ENCODE measurements around the gene GABARAPL2.
"Not testable (repeated sequence)": the region's sequence is repeated elsewhere in the genome, so short reads cannot be mapped to it uniquely, and the experiment has no call there.

The GABARAPL2 gene

DNA sequence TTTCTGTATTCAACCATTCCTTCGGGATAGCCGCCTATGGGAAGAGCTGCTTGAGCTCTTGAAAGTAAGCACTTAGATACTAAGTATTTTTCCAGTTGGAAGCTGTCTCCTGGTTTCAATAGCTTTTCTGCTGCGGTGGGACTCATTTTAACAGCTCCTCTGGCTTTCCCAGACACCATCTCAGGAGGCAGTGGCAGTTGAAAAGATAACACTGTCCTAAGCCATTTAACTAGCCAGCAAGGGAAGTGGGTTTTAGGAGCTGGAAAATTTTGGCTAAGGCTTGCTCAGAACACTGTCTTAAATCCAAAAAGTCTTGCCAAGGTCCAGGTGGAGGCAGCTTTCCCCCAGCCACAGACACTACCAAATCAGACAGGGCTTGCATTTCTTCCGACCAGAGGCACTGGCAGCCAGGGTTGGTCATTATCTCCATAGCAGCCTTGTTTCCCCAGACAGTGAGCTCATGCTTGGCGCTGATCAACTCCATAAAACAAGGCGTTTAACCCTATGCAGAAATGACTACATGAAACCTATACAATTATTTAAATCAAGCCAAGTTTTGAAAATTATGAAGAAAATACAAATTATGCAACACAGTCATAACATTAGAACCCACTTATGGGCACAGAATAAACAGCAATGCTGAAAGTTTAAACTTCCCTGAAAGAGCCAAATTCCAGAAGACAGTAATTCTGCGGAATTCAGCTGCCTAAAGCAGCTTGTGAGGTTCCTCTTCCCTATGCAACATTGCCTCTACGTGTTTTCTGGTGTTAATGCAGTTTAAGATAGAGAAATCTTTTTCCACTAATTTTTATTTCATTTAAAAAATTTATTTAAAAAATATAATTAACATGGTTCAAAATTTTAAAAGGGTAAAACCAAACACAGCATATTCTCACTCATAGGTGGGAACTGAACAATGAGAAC lies 25.0 kb downstream of the GABARAPL2 start:
- no peak overlapping the region for H3K4me3 ChIP-seq (ENCODE audit: low read depth, low read length)

DNA sequence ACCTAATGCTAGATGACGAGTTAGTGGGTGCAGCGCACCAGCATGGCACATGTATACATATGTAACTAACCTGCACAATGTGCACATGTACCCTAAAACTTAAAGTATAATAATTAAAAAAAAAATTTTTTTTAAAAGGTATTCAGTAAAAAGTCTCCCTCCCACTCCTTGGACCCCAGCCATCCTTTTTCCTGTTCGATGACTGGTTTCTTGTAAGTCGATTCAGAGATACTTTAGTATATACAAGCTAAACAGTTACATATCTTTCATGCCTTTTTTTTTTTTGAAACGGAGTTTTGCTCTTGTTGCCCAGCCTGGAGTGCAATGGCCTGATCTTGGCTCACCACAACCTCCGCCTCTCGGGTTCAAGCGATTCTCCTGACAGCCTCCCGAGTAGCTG lies 25.7 kb downstream of the GABARAPL2 start:
- not testable (repeated sequence) for H3K4me3 ChIP-seq (ENCODE audit: low read depth, low read length)

DNA sequence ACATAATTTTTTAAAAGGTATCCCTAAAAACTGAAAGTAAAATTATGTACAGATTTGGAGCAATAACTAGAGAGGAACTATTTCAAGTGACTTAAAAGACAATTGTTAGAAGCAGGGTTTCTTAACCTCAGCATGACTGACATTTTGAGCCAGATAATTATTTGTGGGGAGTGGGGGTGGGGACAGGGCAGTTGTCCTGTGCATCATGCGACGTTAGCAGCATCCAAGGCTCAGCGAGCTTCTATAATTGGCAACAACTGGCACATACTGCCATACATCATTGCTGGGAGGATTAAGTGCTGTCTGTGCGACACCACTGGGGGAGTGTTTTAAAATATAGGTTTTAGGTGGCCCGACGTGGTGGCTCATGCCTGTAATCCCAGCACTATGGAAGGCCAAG lies 27.1 kb downstream of the GABARAPL2 start:
- H3K4me3 ChIP-seq (ENCODE audit: low read depth, low read length), result no peak overlapping the region

- H3K4me3 ChIP-seq (ENCODE audit: low read depth, low read length), result no peak overlapping the region
Observed at GRCh38 chr16:75593825-75594820, 27.9 kb downstream of the GABARAPL2 start.

GRCh38 chr16:75599452-75600277 lies 33.5 kb downstream of the GABARAPL2 start:
- no peak overlapping the region for H3K4me3 ChIP-seq (ENCODE audit: low read depth, low read length)

DNA sequence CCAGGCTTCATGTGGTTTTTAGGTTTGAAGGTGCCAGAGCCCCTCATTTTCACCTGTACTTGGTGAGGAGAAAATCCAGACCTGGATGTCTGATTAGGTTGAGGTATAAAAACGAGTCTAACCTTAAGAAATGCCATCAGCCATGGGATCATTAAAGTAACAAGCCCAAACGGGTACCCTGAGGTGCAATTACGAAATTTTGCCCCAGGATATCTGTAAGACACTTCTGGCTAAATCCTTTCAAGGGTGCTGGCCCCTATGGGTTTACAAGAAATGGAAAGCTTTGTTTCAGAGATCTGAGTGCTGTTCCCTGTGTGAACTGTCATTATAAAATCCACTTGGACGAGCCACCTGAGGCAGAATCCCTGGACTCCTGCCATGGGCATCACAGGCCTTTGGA lies 37.1 kb downstream of the GABARAPL2 start:
- H3K4me3 ChIP-seq (ENCODE audit: low read depth, low read length), result no peak overlapping the region

DNA sequence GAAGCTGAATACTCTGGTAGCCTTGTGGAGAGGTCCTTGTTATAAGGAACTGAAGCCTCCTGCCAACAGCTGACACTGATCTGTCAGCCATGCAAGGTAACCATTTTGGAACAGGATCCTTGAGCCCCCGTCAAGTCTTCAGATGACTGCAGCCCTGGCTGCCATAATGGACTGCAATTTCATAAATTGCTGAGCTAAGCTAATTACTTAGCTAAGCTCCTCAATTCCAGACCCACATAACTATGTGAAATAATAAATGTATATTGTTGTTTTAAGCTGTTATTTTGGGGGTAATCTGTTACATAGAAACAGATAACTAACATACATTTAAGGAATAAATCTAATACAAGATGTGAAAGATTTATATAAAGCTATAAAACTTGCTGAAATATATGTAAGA lies 40.3 kb downstream of the GABARAPL2 start:
- no peak overlapping the region for H3K4me3 ChIP-seq (ENCODE audit: low read depth, low read length)

GRCh38 chr16:75614066-75614897 lies 48.1 kb downstream of the GABARAPL2 start:
- H3K4me3 ChIP-seq (ENCODE audit: low read depth, low read length), result no peak overlapping the region

GRCh38 chr16:75615619-75616018 lies 49.4 kb downstream of the GABARAPL2 start:
- H3K4me3 ChIP-seq (ENCODE audit: low read depth, low read length), result no peak overlapping the region

DNA sequence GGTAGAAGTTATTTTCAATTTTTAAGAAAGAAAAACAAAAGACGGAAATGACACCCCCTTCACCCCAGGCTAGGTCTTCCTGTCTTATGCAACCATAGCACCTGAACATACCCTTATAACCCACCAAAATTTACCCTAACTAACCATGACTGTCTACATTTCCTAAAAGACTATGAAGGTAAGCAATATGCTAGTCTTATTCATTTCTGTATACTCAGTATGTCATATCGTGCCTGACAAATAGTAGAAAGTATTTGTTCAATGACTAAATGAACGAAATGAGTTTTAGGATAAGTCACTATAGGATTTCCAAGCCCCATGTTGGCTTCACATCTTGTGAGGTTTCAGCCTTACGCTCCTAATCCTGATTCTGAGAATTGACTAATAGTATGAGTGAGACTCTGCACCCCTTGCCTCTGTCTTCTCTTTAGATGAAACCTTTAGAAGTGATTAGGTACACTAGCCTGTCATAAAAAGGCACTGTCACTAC lies 50.4 kb downstream of the GABARAPL2 start:
- no peak overlapping the region for H3K4me3 ChIP-seq (ENCODE audit: low read depth, low read length)

DNA sequence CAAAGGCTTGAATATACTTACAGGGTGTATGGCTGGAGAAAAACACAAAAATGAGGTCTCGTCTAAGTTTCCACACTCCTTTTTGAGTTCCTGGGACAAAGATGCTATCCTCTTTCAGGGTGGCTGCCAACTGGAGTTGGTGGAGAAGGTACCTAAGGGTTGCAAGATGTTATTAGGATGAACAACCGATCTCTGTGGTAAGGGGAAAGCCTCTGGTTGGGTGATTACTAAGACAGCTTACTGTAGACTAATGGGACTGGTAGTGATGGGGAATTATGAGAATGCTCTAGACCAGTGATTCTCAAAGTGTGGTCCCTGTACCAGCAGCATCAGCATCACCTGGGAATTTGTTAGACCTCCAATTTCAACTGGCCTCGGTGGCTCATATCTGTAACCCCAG lies 50.9 kb downstream of the GABARAPL2 start:
- no peak overlapping the region for H3K4me3 ChIP-seq (ENCODE audit: low read depth, low read length)

GRCh38 chr16:75618780-75619179 lies 52.6 kb downstream of the GABARAPL2 start:
- no peak overlapping the region for H3K4me3 ChIP-seq (ENCODE audit: low read depth, low read length)

DNA sequence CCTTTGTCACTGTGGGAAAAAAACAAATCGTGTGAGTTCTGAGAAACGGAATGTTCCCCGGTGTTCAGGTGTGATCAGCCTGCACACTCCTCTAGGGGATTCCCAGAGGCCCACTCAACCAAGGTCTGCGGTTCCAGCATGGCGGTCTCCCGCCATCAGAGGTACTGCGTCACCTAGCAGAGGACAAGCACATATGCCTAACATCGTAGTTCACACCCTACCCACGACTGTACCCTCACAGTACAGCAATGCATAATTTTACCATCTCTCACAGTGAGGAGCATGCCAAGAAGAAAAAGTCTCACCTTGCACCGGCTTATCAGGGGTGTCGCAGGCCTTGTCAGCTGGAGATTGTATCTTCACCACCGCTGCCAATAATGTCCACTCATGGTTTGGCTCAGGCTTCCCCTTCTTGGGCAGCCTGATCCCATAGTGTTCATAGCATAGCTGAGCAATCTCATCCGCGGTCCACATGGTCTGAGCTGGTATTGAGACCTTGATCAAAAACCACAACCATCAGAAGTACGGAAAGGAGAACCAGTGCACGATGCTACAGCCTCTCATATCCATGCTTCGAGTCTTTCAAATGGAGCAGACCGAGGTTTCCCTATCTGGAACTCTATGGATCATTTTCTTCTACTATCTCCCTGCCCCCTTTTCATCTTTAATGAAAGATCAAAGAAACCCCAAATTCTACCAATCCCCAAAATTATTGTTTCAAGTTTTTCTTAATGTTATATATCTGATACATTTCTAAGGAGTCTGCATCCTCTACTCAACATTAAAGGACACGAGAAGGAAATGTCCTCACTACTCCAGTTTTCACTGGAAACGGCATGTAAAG lies 54.4 kb downstream of the GABARAPL2 start:
- no peak overlapping the region for H3K4me3 ChIP-seq (ENCODE audit: low read depth, low read length)

- H3K4me3 ChIP-seq (ENCODE audit: low read depth, low read length), result no peak overlapping the region
Observed at GRCh38 chr16:75621170-75621477, 54.9 kb downstream of the GABARAPL2 start.

- H3K4me3 ChIP-seq (ENCODE audit: low read depth, low read length), result peak within 1 kb of the TSS; percentile 68
Observed at GRCh38 chr16:75622761-75623605, 56.8 kb downstream of the GABARAPL2 start, which contains the start of gene ADAT1. Gene ADAT1, minus strand, starts transcription at chr16:75623281. Its CDS starts 2,482 bp downstream, at chr16:75620799.

DNA sequence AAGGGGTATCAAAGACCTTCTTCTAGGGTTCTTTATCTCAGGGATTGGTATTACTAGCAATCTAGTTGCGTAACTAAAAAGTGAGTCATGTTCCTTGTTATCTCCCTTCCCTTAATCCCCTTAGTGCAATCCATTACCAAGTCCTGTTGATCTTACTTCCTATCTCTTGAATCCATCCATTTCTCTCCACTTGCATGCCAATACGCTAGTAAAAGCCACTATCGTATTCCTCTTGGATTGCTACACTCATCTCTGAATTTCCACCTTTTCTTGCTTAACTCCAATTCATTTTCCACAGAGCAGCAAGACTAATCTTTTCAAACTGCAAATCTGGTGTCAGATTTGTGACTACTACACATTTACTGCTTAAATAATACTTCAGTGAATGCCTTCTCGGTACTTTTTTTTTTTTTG lies 58.7 kb downstream of the GABARAPL2 start:
- H3K4me3 ChIP-seq (ENCODE audit: low read depth, low read length), result no peak overlapping the region

DNA sequence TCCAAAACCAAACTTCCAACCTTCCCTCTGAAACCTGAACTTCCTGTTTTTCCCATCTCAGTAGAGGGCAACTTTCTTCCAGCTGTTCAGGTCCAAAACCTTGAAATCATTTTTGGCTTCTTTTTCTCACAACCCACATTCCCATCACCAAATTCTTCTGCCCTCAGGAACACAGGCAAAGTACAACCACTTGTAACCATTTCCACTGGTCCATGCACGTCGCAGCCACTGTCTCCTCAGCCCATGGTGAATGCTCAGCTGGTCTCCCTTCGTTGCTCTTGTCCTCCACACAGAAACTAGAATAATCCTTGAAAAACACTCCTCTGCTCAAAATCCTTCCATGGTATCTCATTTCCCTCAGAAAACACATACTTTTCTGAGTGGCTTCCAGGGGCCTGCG lies 60.6 kb downstream of the GABARAPL2 start:
- no peak overlapping the region for H3K4me3 ChIP-seq (ENCODE audit: low read depth, low read length)
